ENCODE measurements around the gene SYTL3. TPM values are rescaled to one million over a fixed set of nuclear protein-coding genes. Genes with fewer than 3 reads are reported as not detected.

Gene SYTL3
- total RNA-seq, 1 experiment from 2014 or later, result 0.86 TPM

- TF ChIP-seq, protein P1, sequence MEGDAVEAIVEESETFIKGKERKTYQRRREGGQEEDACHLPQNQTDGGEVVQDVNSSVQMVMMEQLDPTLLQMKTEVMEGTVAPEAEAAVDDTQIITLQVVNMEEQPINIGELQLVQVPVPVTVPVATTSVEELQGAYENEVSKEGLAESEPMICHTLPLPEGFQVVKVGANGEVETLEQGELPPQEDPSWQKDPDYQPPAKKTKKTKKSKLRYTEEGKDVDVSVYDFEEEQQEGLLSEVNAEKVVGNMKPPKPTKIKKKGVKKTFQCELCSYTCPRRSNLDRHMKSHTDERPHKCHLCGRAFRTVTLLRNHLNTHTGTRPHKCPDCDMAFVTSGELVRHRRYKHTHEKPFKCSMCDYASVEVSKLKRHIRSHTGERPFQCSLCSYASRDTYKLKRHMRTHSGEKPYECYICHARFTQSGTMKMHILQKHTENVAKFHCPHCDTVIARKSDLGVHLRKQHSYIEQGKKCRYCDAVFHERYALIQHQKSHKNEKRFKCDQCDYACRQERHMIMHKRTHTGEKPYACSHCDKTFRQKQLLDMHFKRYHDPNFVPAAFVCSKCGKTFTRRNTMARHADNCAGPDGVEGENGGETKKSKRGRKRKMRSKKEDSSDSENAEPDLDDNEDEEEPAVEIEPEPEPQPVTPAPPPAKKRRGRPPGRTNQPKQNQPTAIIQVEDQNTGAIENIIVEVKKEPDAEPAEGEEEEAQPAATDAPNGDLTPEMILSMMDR (IDR thresholded peaks at IDR 0.05; ENCODE audit: insufficient read depth in 1 of 2, low read depth in 1 of 2, low read length in 1 of 2, severe bottlenecking in 1 of 2, unreplicated experiment in 1 of 2), result no peak
- H3K4me1 Mint-ChIP-seq (ENCODE audit: low read depth, unreplicated experiment), result peaks cover 21% of the 10 kb centered on the region
- no TSS peak for BruUV-seq (replicated peaks)
- H3K27me3 ChIP-seq (replicated peaks; ENCODE audit: control insufficient read depth, insufficient read depth, low read length), result no peaks in the 10 kb centered on the region
- H3K27ac Mint-ChIP-seq (ENCODE audit: unreplicated experiment), result peak overlapping the region; percentile 76
- H3K4me3 ChIP-seq (ENCODE audit: low read depth, low read length), result no peak overlapping the region
- POLR2A ChIA-PET, result no interaction called here
- no peaks in the 10 kb centered on the region for H3K36me3 ChIP-seq (ENCODE audit: control insufficient read depth, insufficient read depth, low read length)
- intact Hi-C loops (cut with micrococcal nuclease; ENCODE audit: unreplicated experiment), result loop anchor here (2.0 kb wide), 1 partner anchor 57 kb away; no protein-coding TSS in a partner anchor
- peaks cover 43% of the 10 kb centered on the region for H3K4me1 ChIP-seq
- no peak overlapping the region for H3K4me3 Mint-ChIP-seq (ENCODE audit: unreplicated experiment)
- no peak for DNase-seq
- H3K36me3 Mint-ChIP-seq (ENCODE audit: insufficient read depth, unreplicated experiment), result peaks cover 6% of the 10 kb centered on the region
- no peaks in the 10 kb centered on the region for H3K9me3 ChIP-seq
- no peaks in the 10 kb centered on the region for H3K27me3 Mint-ChIP-seq (ENCODE audit: insufficient read depth, unreplicated experiment)
- H3K9me3 Mint-ChIP-seq (ENCODE audit: unreplicated experiment), result no peaks in the 10 kb centered on the region
- CTCF ChIA-PET, result interaction anchor here (0.5 to 0.7 kb wide), 2 partner anchors 32 to 61 kb away, joined by 3 to 4 read pairs; partner anchors contain the start of gene DYNLT1
Measured at GRCh38 chr6:158705386-158706126, 55.7 kb downstream of the SYTL3 start.

- intact Hi-C loops (cut with micrococcal nuclease; ENCODE audit: unreplicated experiment), result no loop called here
- TF ChIP-seq, protein P1 (IDR thresholded peaks at IDR 0.05; ENCODE audit: insufficient read depth in 1 of 2, low read depth in 1 of 2, low read length in 1 of 2, severe bottlenecking in 1 of 2, unreplicated experiment in 1 of 2), result peak; percentile 36 to 44
- no TSS peak for BruUV-seq (replicated peaks)
- H3K9me3 Mint-ChIP-seq (ENCODE audit: unreplicated experiment), result no peaks in the 10 kb centered on the region
- Histone ChIP-seq H3K4me3 (ENCODE audit: low read depth, low read length) (no peak overlapping the region), H3K36me3 (ENCODE audit: control insufficient read depth, insufficient read depth, low read length) (no peaks in the 10 kb centered on the region), H3K9me3 (no peaks in the 10 kb centered on the region), H3K27me3 (replicated peaks; ENCODE audit: control insufficient read depth, insufficient read depth, low read length) (no peaks in the 10 kb centered on the region), H3K4me1 (peaks cover 43% of the 10 kb centered on the region)
- peak; percentile 60 to 62 for DNase-seq
- peaks cover 6% of the 10 kb centered on the region for H3K36me3 Mint-ChIP-seq (ENCODE audit: insufficient read depth, unreplicated experiment)
- H3K4me1 Mint-ChIP-seq (ENCODE audit: low read depth, unreplicated experiment), result peaks cover 21% of the 10 kb centered on the region
- ChIA-PET POLR2A (interaction anchor here (0.5 to 0.7 kb wide), 2 partner anchors 157 to 217 kb away, joined by 4 to 5 read pairs; no protein-coding TSS in a partner anchor), CTCF (interaction anchor here (0.5 to 0.7 kb wide), 5 partner anchors 33 to 485 kb away, joined by 3 to 6 read pairs (median 4); partner anchors contain the start of gene DYNLT1)
- H3K27me3 Mint-ChIP-seq (ENCODE audit: insufficient read depth, unreplicated experiment), result no peaks in the 10 kb centered on the region
- H3K27ac Mint-ChIP-seq (ENCODE audit: unreplicated experiment), result peak overlapping the region; percentile 76
- no peak overlapping the region for H3K4me3 Mint-ChIP-seq (ENCODE audit: unreplicated experiment)
Measured at GRCh38 chr6:158706369-158706982, 56.6 kb downstream of the SYTL3 start.

DNA sequence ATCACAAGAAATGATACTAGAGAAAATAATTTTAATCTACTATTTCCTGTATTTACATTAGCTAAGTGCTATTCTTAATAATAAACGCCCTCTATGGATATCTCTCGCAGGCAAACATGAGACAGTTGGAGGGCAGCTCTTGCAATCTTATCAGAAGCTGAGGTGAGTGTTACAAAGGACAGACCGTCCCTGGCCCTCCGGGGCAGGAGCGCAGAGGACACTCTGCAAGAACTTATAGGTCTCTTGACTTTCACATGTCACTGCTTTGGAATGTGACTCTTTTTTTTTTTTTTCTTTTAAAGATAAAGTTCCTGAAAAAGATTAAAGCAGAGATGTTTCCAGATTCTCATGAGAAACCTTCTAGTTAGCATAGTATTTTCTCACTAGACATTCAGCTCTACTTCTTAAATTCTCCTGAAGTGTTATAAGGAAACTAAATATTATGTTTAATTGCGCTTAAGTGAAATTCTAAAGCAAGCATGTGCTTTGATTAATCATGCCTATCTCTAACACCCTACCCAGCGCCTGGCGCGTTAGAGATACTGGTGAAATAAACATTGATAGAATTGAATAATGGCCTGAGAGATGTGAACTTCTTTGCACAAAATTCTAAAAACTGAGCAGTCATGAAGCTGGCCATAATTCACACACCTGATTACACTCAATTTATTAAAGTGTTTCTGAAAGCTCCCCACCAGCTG lies 57.4 kb downstream of the SYTL3 start:
- H3K4me3 ChIP-seq (ENCODE audit: low read depth, low read length), result no peak overlapping the region
- H3K9me3 Mint-ChIP-seq (ENCODE audit: unreplicated experiment), result no peaks in the 10 kb centered on the region
- H3K4me1 ChIP-seq, result peaks cover 43% of the 10 kb centered on the region
- ChIA-PET CTCF (interaction anchor here (0.7 to 0.8 kb wide), 4 partner anchors 11 to 486 kb away, joined by 3 to 6 read pairs (median 4); no protein-coding TSS in a partner anchor), POLR2A (interaction anchor here (0.5 to 0.7 kb wide), 2 partner anchors 156 to 218 kb away, joined by 4 to 5 read pairs; no protein-coding TSS in a partner anchor)
- peak overlapping the region; percentile 93 for H3K27ac Mint-ChIP-seq (ENCODE audit: unreplicated experiment)
- no TSS peak for BruUV-seq (replicated peaks)
- H3K9me3 ChIP-seq, result no peaks in the 10 kb centered on the region
- peaks cover 6% of the 10 kb centered on the region for H3K36me3 Mint-ChIP-seq (ENCODE audit: insufficient read depth, unreplicated experiment)
- TF ChIP-seq, protein P1 (IDR thresholded peaks at IDR 0.05; ENCODE audit: insufficient read depth in 1 of 2, low read depth in 1 of 2, low read length in 1 of 2, severe bottlenecking in 1 of 2, unreplicated experiment in 1 of 2), result no peak
- no peaks in the 10 kb centered on the region for H3K27me3 Mint-ChIP-seq (ENCODE audit: insufficient read depth, unreplicated experiment)
- intact Hi-C loops (cut with micrococcal nuclease; ENCODE audit: unreplicated experiment), result no loop called here
- H3K4me1 Mint-ChIP-seq (ENCODE audit: low read depth, unreplicated experiment), result peaks cover 21% of the 10 kb centered on the region
- peak overlapping the region; percentile 44 for H3K4me3 Mint-ChIP-seq (ENCODE audit: unreplicated experiment)
- H3K36me3 ChIP-seq (ENCODE audit: control insufficient read depth, insufficient read depth, low read length), result no peaks in the 10 kb centered on the region
- no peaks in the 10 kb centered on the region for H3K27me3 ChIP-seq (replicated peaks; ENCODE audit: control insufficient read depth, insufficient read depth, low read length)
- peak; percentile 84 to 92 for DNase-seq

Measured in Caco-2 (cell line).